IMR-90 (cell line): ENCODE results near the gene ACYP2. TPM values are rescaled to one million over a fixed set of nuclear protein-coding genes. Genes with fewer than 3 reads are reported as not detected.

Experiments
- ATAC-seq: fragments of 200-7000 bp; cut with Tn5 transposase; 2 replicates; pipeline ENCODE4 v1.9.1; 2020; ENCODE audit warnings: low read depth, mild to moderate bottlenecking, moderate library complexity
- BruUV-seq: library from RNA; stranded (reverse); fragments of 400-500 nt; replicated peaks from 2 replicates; lab custom pipeline; 2021; lab: Mats Ljungman, UMichigan
- CTCF ChIA-PET: fragments of 300-600 bp; formaldehyde crosslinking; extraction: SDS; loops from one replicate; lab custom pipeline; 2021; ENCODE audit warnings: antibody characterized with exemption; lab: Yijun Ruan, JAX
- POLR2A ChIA-PET: fragments of 300-600 bp; sonication (Branson Sonifier 250); formaldehyde crosslinking; loops from one replicate; lab custom pipeline; 2022; ENCODE audit warnings: antibody characterized with exemption; ENCODE audit not compliant: unreplicated experiment; lab: Charles Lee
- DNase-seq: peaks from one replicate; pipeline ENCODE4 v3.0.0; 2013
- H2AFZ ChIP-seq: replicated peaks from 2 replicates; pipeline ENCODE3; 2013; ENCODE audit warnings: low read length, mild to moderate bottlenecking; ENCODE audit not compliant: poor library complexity
- H2AK5ac ChIP-seq: 2 replicates; pipeline ENCODE4 v1.6.1; 2013; ENCODE audit warnings: low read depth, low read length, inconsistent platforms
- H2AK9ac ChIP-seq: replicated peaks from 2 replicates; pipeline ENCODE3; 2013; ENCODE audit warnings: mild to moderate bottlenecking, low read depth, low read length, moderate library complexity; ENCODE audit not compliant: poor library complexity
- H2BK120ac ChIP-seq: 2 replicates; pipeline ENCODE4 v1.6.1; 2013; ENCODE audit warnings: low read depth, low read length, inconsistent platforms
- H2BK15ac ChIP-seq: 3 replicates; pipeline ENCODE4 v1.6.1; 2013; ENCODE audit warnings: low read depth, low read length, inconsistent platforms
- H2BK20ac ChIP-seq: 2 replicates; pipeline ENCODE4 v1.6.1; 2013; ENCODE audit warnings: low read depth, mild to moderate bottlenecking, inconsistent platforms, low read length, moderate library complexity
- H2BK5ac ChIP-seq: 2 replicates; pipeline ENCODE4 v1.6.1; 2013; ENCODE audit warnings: mild to moderate bottlenecking, low read depth, low read length, inconsistent platforms; ENCODE audit not compliant: poor library complexity, severe bottlenecking
- H3K14ac ChIP-seq: replicated peaks from 2 replicates; pipeline ENCODE4 v1.6.1; 2013; ENCODE audit warnings: low read depth, low read length, inconsistent platforms
- H3K18ac ChIP-seq: 2 replicates; pipeline ENCODE4 v1.6.1; 2013; ENCODE audit warnings: low read depth, low read length, control low read depth
- H3K23ac ChIP-seq: 2 replicates; pipeline ENCODE4 v1.6.1; 2013; ENCODE audit warnings: low read depth, low read length, inconsistent platforms
- H3K27ac ChIP-seq: 2 replicates; pipeline ENCODE4 v1.5.1; 2013; ENCODE audit warnings: mild to moderate bottlenecking, control low read depth, low read length; ENCODE audit not compliant: insufficient read depth
- H3K27me3 ChIP-seq: 2 replicates; pipeline ENCODE4 v1.6.1; 2013; ENCODE audit warnings: low read length; ENCODE audit not compliant: control insufficient read depth, insufficient read depth
- H3K36me3 ChIP-seq: 2 replicates; pipeline ENCODE4 v1.6.1; 2013; ENCODE audit warnings: low read length, mixed read lengths; ENCODE audit not compliant: control insufficient read depth, insufficient read depth
- H3K4ac ChIP-seq: 2 replicates; pipeline ENCODE4 v1.6.1; 2013; ENCODE audit warnings: low read depth, low read length, inconsistent platforms
- H3K4me1 ChIP-seq: 2 replicates; pipeline ENCODE4 v1.6.1; 2013; ENCODE audit warnings: low read length, mixed read lengths; ENCODE audit not compliant: control insufficient read depth, insufficient read depth
- H3K4me2 ChIP-seq: 2 replicates; pipeline ENCODE4 v1.6.1; 2013; ENCODE audit warnings: low read depth, mild to moderate bottlenecking, control low read depth, low read length, moderate library complexity
- H3K4me3 ChIP-seq: 2 replicates; pipeline ENCODE4 v1.5.1; 2013; ENCODE audit warnings: low read depth, mild to moderate bottlenecking, control low read depth, low read length, moderate library complexity; ENCODE audit not compliant: insufficient read depth
- H3K56ac ChIP-seq: 2 replicates; pipeline ENCODE4 v1.6.1; 2013; ENCODE audit warnings: low read length, inconsistent platforms; ENCODE audit not compliant: insufficient read depth; ENCODE audit errors: extremely low read depth
- H3K79me1 ChIP-seq, 2 experiments: 2 replicates each; pipeline ENCODE4 v1.6.1; 2013; ENCODE audit warnings: low read length in 2 of 2, inconsistent platforms in 1 of 2, low read depth in 1 of 2
- H3K9ac ChIP-seq: 2 replicates; pipeline ENCODE4 v1.6.1; 2013; ENCODE audit warnings: low read depth, low read length, control low read depth
- H3K9me1 ChIP-seq: 2 replicates; pipeline ENCODE4 v1.6.1; 2013; ENCODE audit warnings: low read length, inconsistent platforms; ENCODE audit not compliant: insufficient read depth
- H3K9me3 ChIP-seq: 2 replicates; pipeline ENCODE4 v1.6.1; 2013; ENCODE audit warnings: low read length; ENCODE audit not compliant: control insufficient read depth, insufficient read depth
- H4K20me1 ChIP-seq: 2 replicates; pipeline ENCODE4 v1.6.1; 2013; ENCODE audit warnings: low read length, inconsistent platforms; ENCODE audit not compliant: insufficient read depth
- H4K5ac ChIP-seq: 2 replicates; pipeline ENCODE4 v1.6.1; 2013; ENCODE audit warnings: mild to moderate bottlenecking, low read depth, low read length, control low read depth
- H4K8ac ChIP-seq, 2 experiments: 2 replicates each; pipeline ENCODE4 v1.6.1; 2013; ENCODE audit warnings: low read depth in 2 of 2, low read length in 2 of 2, control low read depth in 1 of 2, inconsistent platforms in 1 of 2
- H4K91ac ChIP-seq: 2 replicates; pipeline ENCODE4 v1.6.1; 2013; ENCODE audit warnings: low read depth, low read length, inconsistent platforms; ENCODE audit not compliant: insufficient read depth
- BHLHE40 ChIP-seq: fragments of 150-350 bp; IDR thresholded peaks from 2 replicates; pipeline ENCODE4 v1.6.1; 2016; ENCODE audit warnings: mild to moderate bottlenecking, low read depth, low read length
- CTCF ChIP-seq: conservative IDR thresholded peaks from 2 replicates; pipeline ENCODE4 v1.5.1; 2012; ENCODE audit warnings: mild to moderate bottlenecking, low read depth, low read length, improper control_type of control experiment
- MAFK ChIP-seq: IDR thresholded peaks from 2 replicates; pipeline ENCODE4 v1.6.1; 2012; ENCODE audit warnings: low read depth, low read length, improper control_type of control experiment
- MAZ ChIP-seq: IDR thresholded peaks from 2 replicates; pipeline ENCODE4 v1.6.1; 2012; ENCODE audit warnings: low read depth, mild to moderate bottlenecking, low read length, improper control_type of control experiment, moderate library complexity, borderline replicate concordance
- NFE2L2 ChIP-seq: fragments of 150-350 bp; IDR thresholded peaks from 2 replicates; pipeline ENCODE4 v1.6.1; 2016; ENCODE audit warnings: low read depth, mild to moderate bottlenecking, low read length
- WGBS, 2 experiments: methylation state at CpG; one replicate each; pipeline versions ENCODE4 v1.1.5 to v1.1.7; 2013; ENCODE audit warnings: missing lambda C conversion rate in 2 of 2; ENCODE audit not compliant: insufficient read length in 1 of 2; ENCODE audit errors: extremely low coverage in 2 of 2; 5-methylcytosine and 5-hydroxymethylcytosine counted together
- dilution Hi-C: fragments of 300-500 bp; cut with HindIII; formaldehyde crosslinking; loops from one replicate; pipeline ENCODE4 v1.14.3; 2018; ENCODE audit warnings: low sequenced_read_pairs; ENCODE audit not compliant: unreplicated experiment
- in situ Hi-C: fragments of 300-500 bp; cut with MboI; formaldehyde crosslinking; loops from 3 replicates; pipeline ENCODE4 v1.14.3; 2019; ENCODE audit warnings: low sequenced_read_pairs, inconsistent platforms, mixed read lengths
- intact Hi-C: fragments of 100-400 bp; cut with micrococcal nuclease; formaldehyde crosslinking; loops from 2 replicates; pipeline ENCODE4 v1.10.0; 2022
- polyA plus RNA-seq, 3 experiments: library from polyadenylated mRNA; depleted of rRNA; stranded (reverse); fragments of >200 nt; gene quantifications; 2 replicates each; pipeline ENCODE4 v1.2.3, GENCODE V29; 2012; ENCODE audit warnings: low replicate concordance in 1 of 3
- total RNA-seq: library from RNA; depleted of rRNA; stranded (reverse); fragments of >200 nt; gene quantifications from 2 replicates; pipeline ENCODE4 v1.2.3, GENCODE V29; 2012
- TF ChIP-seq, protein P1 (sequence below): fragments of 150-350 bp; IDR thresholded peaks from 2 replicates; pipeline ENCODE4 v1.6.1; 2016; ENCODE audit warnings: low read depth, mild to moderate bottlenecking, low read length, moderate library complexity, borderline replicate concordance

The ACYP2 gene
- total and polyA plus RNA-seq, 2 of the 4 experiments (the other 2 are of a cell fraction), result 3.9 to 7.4 TPM

DNA sequence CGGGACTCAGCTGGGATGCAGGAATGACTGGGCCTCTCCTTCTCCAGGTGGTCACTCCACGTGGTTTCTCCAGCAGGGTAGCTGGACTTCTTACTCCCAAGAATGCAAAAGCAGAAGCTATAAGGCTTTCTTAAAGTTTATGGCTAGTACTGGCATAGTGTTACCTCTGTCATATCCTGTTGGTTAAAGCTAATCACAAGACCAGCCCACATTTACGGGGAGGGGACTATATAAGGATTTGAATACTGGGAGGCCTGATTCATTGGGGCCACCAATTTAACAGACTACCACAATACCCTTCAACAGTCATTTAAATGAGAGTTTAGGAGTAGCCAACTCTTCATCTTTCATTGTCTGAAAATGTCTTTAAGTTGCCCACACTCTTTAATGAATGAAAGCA, 235.0 kb downstream of the ACYP2 start:
- Histone ChIP-seq H3K4me3 (no peak overlapping the region), H3K9me1 (no peaks in the 10 kb centered on the region), H3K9ac (no peak overlapping the region), H3K4me1 (no peaks in the 10 kb centered on the region), H3K18ac (no peak overlapping the region), H2AK9ac (no peak overlapping the region), H2AFZ (no peak overlapping the region), H3K27ac (no peak overlapping the region), H2BK120ac (no peak overlapping the region), H3K9me3 (no peaks in the 10 kb centered on the region), H4K20me1 (no peaks in the 10 kb centered on the region), H3K27me3 (no peaks in the 10 kb centered on the region; the same call in 1 of the 2 replicates), H3K36me3 (no peaks in the 10 kb centered on the region), H4K5ac (no peak overlapping the region), H3K56ac (no peak overlapping the region), H4K91ac (no peak overlapping the region), H3K14ac (no peak overlapping the region), H3K4ac (no peak overlapping the region), H2AK5ac (no peak overlapping the region), H2BK15ac (no peak overlapping the region; the same call in 2 of the 3 replicates), H3K4me2 (no peak overlapping the region), H4K8ac (no peak overlapping the region), H2BK5ac (no peak overlapping the region), H3K23ac (no peak overlapping the region), H3K79me1 (no peaks in the 10 kb centered on the region), H2BK20ac (no peak overlapping the region)
- TF ChIP-seq MAFK (no peak), CTCF (no peak), NFE2L2 (no peak), MAZ (no peak), BHLHE40 (no peak)
- TF ChIP-seq, protein P1, sequence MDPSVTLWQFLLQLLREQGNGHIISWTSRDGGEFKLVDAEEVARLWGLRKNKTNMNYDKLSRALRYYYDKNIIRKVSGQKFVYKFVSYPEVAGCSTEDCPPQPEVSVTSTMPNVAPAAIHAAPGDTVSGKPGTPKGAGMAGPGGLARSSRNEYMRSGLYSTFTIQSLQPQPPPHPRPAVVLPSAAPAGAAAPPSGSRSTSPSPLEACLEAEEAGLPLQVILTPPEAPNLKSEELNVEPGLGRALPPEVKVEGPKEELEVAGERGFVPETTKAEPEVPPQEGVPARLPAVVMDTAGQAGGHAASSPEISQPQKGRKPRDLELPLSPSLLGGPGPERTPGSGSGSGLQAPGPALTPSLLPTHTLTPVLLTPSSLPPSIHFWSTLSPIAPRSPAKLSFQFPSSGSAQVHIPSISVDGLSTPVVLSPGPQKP, result no peak
- WGBS, 2 experiments, result no CpG with 5 or more reads among the region's 3 CpGs
- POLR2A ChIA-PET, result no interaction called here
- no TSS peak for BruUV-seq
- in situ Hi-C loops (no loop called here), intact Hi-C loops (loop anchor here (5.0 kb wide), 2 partner anchors 67 to 352 kb away; no protein-coding TSS in a partner anchor), dilution Hi-C loops (no loop called here)
- no peak for DNase-seq
- CTCF ChIA-PET, result no interaction called here
- ATAC-seq, result no peak
